SK-N-MC (cell line): Measurements from ENCODE around the gene P2RY6.

Experiments
- DNase-seq: peaks from one replicate; pipeline ENCODE4 v3.0.0-alpha.2; 2011; ENCODE audit warnings: low read depth, low spot score
- H3K27ac ChIP-seq: fragments of 200-600 bp; sonication (generic); 2 replicates; pipeline ENCODE4 v1.5.1; 2016; ENCODE audit warnings: mixed run types
- H3K36me3 ChIP-seq: fragments of 200-600 bp; sonication (generic); 2 replicates; pipeline ENCODE4 v1.6.1; 2017; ENCODE audit warnings: antibody characterized with exemption, low read length, mixed read lengths; ENCODE audit not compliant: insufficient read depth
- H3K4me3 ChIP-seq: fragments of 200-600 bp; sonication (generic); 2 replicates; pipeline ENCODE4 v1.5.1; 2016
- H3K9ac ChIP-seq: fragments of 200-600 bp; sonication (generic); 2 replicates; pipeline ENCODE4 v1.8.0; 2017; ENCODE audit warnings: mixed run types, mixed read lengths; ENCODE audit not compliant: insufficient read length
- H3K9me3 ChIP-seq: fragments of 200-600 bp; sonication (generic); 2 replicates; pipeline ENCODE4 v1.6.1; 2017; ENCODE audit warnings: low read depth, mild to moderate bottlenecking, antibody characterized with exemption, low read length, moderate library complexity, mixed read lengths
- EZH2 ChIP-seq: fragments of 200-600 bp; sonication (generic); IDR thresholded peaks from one replicate; pipeline ENCODE4 v1.6.1; 2017; ENCODE audit warnings: antibody characterized with exemption
- FOXP2 ChIP-seq: optimal IDR thresholded peaks from 2 replicates; pipeline ENCODE3; 2011; ENCODE audit warnings: mild to moderate bottlenecking, moderate library complexity; ENCODE audit not compliant: insufficient read depth; ENCODE audit errors: extremely low read length, control extremely low read depth
- POLR2AphosphoS5 ChIP-seq: IDR thresholded peaks from 2 replicates; pipeline ENCODE4 v1.6.1; 2012; ENCODE audit warnings: mild to moderate bottlenecking, low read depth, low read length, borderline replicate concordance

P2RY6 gene

GRCh38 chr11:73312036-73312435 lies 39.9 kb downstream of the P2RY6 start:
- H3K9ac ChIP-seq, result no peak overlapping the region
- H3K27ac ChIP-seq, result no peak overlapping the region
- H3K4me3 ChIP-seq, result peak overlapping the region; percentile 52
- no peak for TF ChIP-seq POLR2AphosphoS5
- no peak for TF ChIP-seq EZH2
- TF ChIP-seq FOXP2, result no peak
- no peak for DNase-seq
- no peaks in the 10 kb centered on the region for H3K36me3 ChIP-seq
- no peaks in the 10 kb centered on the region for H3K9me3 ChIP-seq

- Histone ChIP-seq H3K4me3 (peak overlapping the region; percentile 52), H3K36me3 (no peaks in the 10 kb centered on the region), H3K9me3 (no peaks in the 10 kb centered on the region), H3K27ac (peak overlapping the region; percentile 13; the same call in 1 of the 2 replicates), H3K9ac (peak overlapping the region; percentile 41)
- TF ChIP-seq POLR2AphosphoS5 (no peak), EZH2 (no peak), FOXP2 (no peak)
- DNase-seq, result no peak
These were observed 40.8 kb downstream of the P2RY6 start for GRCh38 chr11:73312851-73313327.

- Histone ChIP-seq H3K36me3 (no peaks in the 10 kb centered on the region), H3K9ac (peak overlapping the region; percentile 20), H3K9me3 (no peaks in the 10 kb centered on the region), H3K27ac (no peak overlapping the region), H3K4me3 (no peak overlapping the region)
- no peak for DNase-seq
- TF ChIP-seq POLR2AphosphoS5, result no peak
- TF ChIP-seq EZH2, result no peak
- TF ChIP-seq FOXP2, result no peak
These were observed 41.5 kb downstream of the P2RY6 start for GRCh38 chr11:73313652-73314051.

- TF ChIP-seq FOXP2, result no peak
- no peak for TF ChIP-seq POLR2AphosphoS5
- no peak for TF ChIP-seq EZH2
- no peak for DNase-seq
- Histone ChIP-seq H3K9ac (no peak overlapping the region), H3K4me3 (no peak overlapping the region), H3K27ac (no peak overlapping the region), H3K9me3 (no peaks in the 10 kb centered on the region), H3K36me3 (no peaks in the 10 kb centered on the region)
These were observed 42.2 kb downstream of the P2RY6 start for GRCh38 chr11:73314117-73314961.

GRCh38 chr11:73315293-73316020 lies 43.3 kb downstream of the P2RY6 start:
- peak overlapping the region; percentile 63; the same call in 1 of the 2 replicates for H3K27ac ChIP-seq
- H3K36me3 ChIP-seq, result no peaks in the 10 kb centered on the region
- TF ChIP-seq FOXP2 (no peak), POLR2AphosphoS5 (no peak), EZH2 (no peak)
- H3K9ac ChIP-seq, result no peak overlapping the region
- no peaks in the 10 kb centered on the region for H3K9me3 ChIP-seq
- no peak overlapping the region for H3K4me3 ChIP-seq
- no peak for DNase-seq

DNA sequence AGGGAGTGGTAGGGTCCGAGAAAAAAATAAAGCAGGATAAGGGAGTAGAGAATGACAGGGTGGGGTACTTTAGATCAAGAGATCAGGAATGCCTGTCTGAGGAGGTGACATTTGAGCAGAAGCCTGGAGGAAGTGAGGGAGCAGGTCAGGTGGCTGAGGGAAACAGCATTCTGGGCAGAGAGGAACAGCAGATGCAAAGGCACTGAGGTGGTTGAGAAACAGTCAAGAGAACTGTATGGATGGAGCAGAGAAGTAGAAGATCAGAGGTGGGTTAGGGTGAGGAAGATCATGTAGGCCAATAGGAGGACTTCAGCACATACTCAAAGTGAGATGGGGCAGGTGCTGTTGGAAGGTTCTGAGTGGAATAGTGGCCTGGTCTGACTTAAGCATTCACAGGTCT lies 44.3 kb downstream of the P2RY6 start:
- DNase-seq, result no peak
- Histone ChIP-seq H3K27ac (peak overlapping the region; percentile 49; the same call in 1 of the 2 replicates), H3K4me3 (no peak overlapping the region), H3K9me3 (no peaks in the 10 kb centered on the region), H3K9ac (no peak overlapping the region), H3K36me3 (no peaks in the 10 kb centered on the region)
- TF ChIP-seq POLR2AphosphoS5, result no peak
- no peak for TF ChIP-seq FOXP2
- no peak for TF ChIP-seq EZH2

DNA sequence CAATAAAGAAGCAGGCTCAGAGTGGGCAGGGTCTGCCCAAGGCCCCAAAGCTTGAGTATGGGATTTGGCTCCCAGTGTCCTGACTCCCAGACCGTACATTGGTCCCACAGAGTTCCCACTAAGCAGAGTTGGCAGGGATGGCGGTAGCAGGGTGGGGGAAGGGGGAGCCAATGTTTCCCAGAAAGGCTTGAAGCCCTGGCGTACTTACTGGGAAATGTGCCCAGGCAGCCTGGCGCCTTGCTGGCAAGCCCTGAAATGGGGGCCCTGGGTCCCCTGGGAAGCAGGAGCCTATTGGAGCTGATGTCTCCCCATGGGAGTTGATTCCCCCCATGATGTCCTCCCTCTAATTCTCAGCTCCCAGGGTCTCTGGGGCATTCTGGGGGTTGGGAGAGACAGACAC lies 45.2 kb downstream of the P2RY6 start:
- Histone ChIP-seq H3K4me3 (no peak overlapping the region), H3K27ac (peak overlapping the region; percentile 76; the same call in 1 of the 2 replicates), H3K36me3 (no peaks in the 10 kb centered on the region), H3K9ac (no peak overlapping the region), H3K9me3 (no peaks in the 10 kb centered on the region)
- DNase-seq, result no peak
- TF ChIP-seq FOXP2 (no peak), EZH2 (no peak), POLR2AphosphoS5 (no peak)

DNA sequence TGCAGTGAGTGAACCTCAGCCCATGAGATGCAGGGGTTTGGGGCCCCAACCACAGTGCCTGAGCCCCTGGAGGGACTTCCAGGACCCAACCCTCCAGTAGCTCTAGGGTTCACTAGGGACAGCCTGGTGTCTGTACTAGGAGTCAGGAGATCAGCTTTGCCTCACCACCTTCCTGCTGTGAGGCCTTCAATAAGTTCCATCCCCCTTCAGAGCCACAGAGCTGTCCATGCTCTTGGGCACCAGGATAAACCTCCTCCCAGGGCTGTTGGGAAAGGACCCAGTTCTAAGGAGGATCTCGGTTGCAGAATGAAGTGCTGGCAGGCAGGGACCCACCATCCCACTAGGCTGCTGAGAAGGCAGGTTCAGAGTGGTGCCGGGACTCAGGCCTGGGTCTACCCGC lies 45.7 kb downstream of the P2RY6 start:
- Histone ChIP-seq H3K9ac (no peak overlapping the region), H3K36me3 (no peaks in the 10 kb centered on the region), H3K4me3 (no peak overlapping the region), H3K9me3 (no peaks in the 10 kb centered on the region), H3K27ac (peak overlapping the region; percentile 76; the same call in 1 of the 2 replicates)
- no peak for DNase-seq
- TF ChIP-seq POLR2AphosphoS5, result no peak
- no peak for TF ChIP-seq EZH2
- TF ChIP-seq FOXP2, result no peak
